Measurements from ENCODE around the gene MCRIP2. TPM values are rescaled to one million over a fixed set of nuclear protein-coding genes. Genes with fewer than 3 reads are reported as not detected.
A peak's percentile ranks its signal among the peaks of the same experiment; 100 is the strongest.

MCRIP2 gene
- total RNA-seq, 6 experiments from 2014 or later: 48.8 to 130 (median 76.7) TPM

- peak overlapping the region in 1 of 3 donors; percentile 26 for H3K4me3 ChIP-seq
- H3K27me3 ChIP-seq: no peaks in the 10 kb centered on the region
- TF ChIP-seq CTCF (IDR thresholded peaks at IDR 0.05) (no peak), POLR2A (IDR thresholded peaks at IDR 0.05) (peak; percentile 7)
- H3K36me3 ChIP-seq: no peaks in the 10 kb centered on the region
- intact Hi-C loops (cut with DNase I): no loop called here
- H3K9me3 ChIP-seq: no peaks in the 10 kb centered on the region
- H3K4me1 ChIP-seq: peaks cover 0 to 11% (median 0%) of the 10 kb centered on the region in 4 donors
- WGBS (ENCODE audit: insufficient coverage, low coverage, low lambda C conversion rate, missing lambda C conversion rate): 28% methylated on average over 6 of the region's 35 CpGs
- ATAC-seq: peak; percentile 10 to 60 (median 27)
- H3K27ac ChIP-seq: peak overlapping the region in 1 of 3 donors; percentile 49
- DNase-seq: no peak
These were observed 19.7 kb downstream of the MCRIP2 start for GRCh38 chr16:661184-661821.

- H3K9me3 ChIP-seq: no peaks in the 10 kb centered on the region
- DNase-seq (no peak), ATAC-seq (no peak)
- H3K4me1 ChIP-seq: peaks cover 0 to 11% (median 0%) of the 10 kb centered on the region in 4 donors
- WGBS (ENCODE audit: insufficient coverage, low coverage, low lambda C conversion rate, missing lambda C conversion rate): no CpG with 5 or more reads among the region's 19 CpGs
- no peaks in the 10 kb centered on the region for H3K36me3 ChIP-seq
- intact Hi-C loops (cut with DNase I): no loop called here
- TF ChIP-seq CTCF (IDR thresholded peaks at IDR 0.05) (no peak), POLR2A (IDR thresholded peaks at IDR 0.05) (no peak)
- no peak overlapping the region for H3K4me3 ChIP-seq
- H3K27me3 ChIP-seq: no peaks in the 10 kb centered on the region
- no peak overlapping the region for H3K27ac ChIP-seq
These were observed 20.5 kb downstream of the MCRIP2 start for GRCh38 chr16:662095-662494.

GRCh38 chr16:662597-662996 is 21.0 kb downstream of the MCRIP2 start:
- no peaks in the 10 kb centered on the region for H3K9me3 ChIP-seq
- 90% methylated on average over 7 of the region's 21 CpGs for WGBS (ENCODE audit: insufficient coverage, low coverage, low lambda C conversion rate, missing lambda C conversion rate)
- no peak for TF ChIP-seq POLR2A (IDR thresholded peaks at IDR 0.05)
- no peak for TF ChIP-seq CTCF (IDR thresholded peaks at IDR 0.05)
- DNase-seq (no peak), ATAC-seq (no peak)
- no peak overlapping the region for H3K4me3 ChIP-seq
- H3K27ac ChIP-seq: no peak overlapping the region
- intact Hi-C loops (cut with DNase I): no loop called here
- peaks cover 0 to 14% (median 2%) of the 10 kb centered on the region in 4 donors for H3K4me1 ChIP-seq
- no peaks in the 10 kb centered on the region for H3K27me3 ChIP-seq
- no peaks in the 10 kb centered on the region for H3K36me3 ChIP-seq

- H3K27ac ChIP-seq: no peak overlapping the region
- intact Hi-C loops (cut with DNase I): no loop called here
- no peaks in the 10 kb centered on the region for H3K27me3 ChIP-seq
- H3K36me3 ChIP-seq: peaks cover 0 to 22% (median 7%) of the 10 kb centered on the region in 4 donors
- TF ChIP-seq CTCF (IDR thresholded peaks at IDR 0.05) (no peak), POLR2A (IDR thresholded peaks at IDR 0.05) (no peak)
- no peak for DNase-seq
- no CpG with 5 or more reads among the region's 13 CpGs for WGBS (ENCODE audit: insufficient coverage, low coverage, low lambda C conversion rate, missing lambda C conversion rate)
- no peak for ATAC-seq
- H3K4me3 ChIP-seq: no peak overlapping the region
- H3K4me1 ChIP-seq: peaks cover 0 to 19% (median 3%) of the 10 kb centered on the region in 4 donors
- no peaks in the 10 kb centered on the region for H3K9me3 ChIP-seq
These were observed 24.9 kb downstream of the MCRIP2 start for GRCh38 chr16:666572-666971.

Measured in right lobe of liver (tissue), 6 donors.